Hepatocyte (in vitro differentiated cells): Measurements from ENCODE around the gene IL34.

Experiments
- EZH2 ChIP-seq: fragments of 200-600 bp; sonication (generic); IDR thresholded peaks from 2 replicates; pipeline ENCODE4 v1.6.1; 2016; ENCODE audit warnings: antibody characterized with exemption, mild to moderate bottlenecking, borderline replicate concordance
- EZH2phosphoT487 ChIP-seq: fragments of 200-600 bp; sonication (generic); IDR thresholded peaks from one replicate; pipeline ENCODE4 v1.6.1; 2018; ENCODE audit warnings: antibody characterized with exemption, mild to moderate bottlenecking, low read depth, moderate library complexity; ENCODE audit not compliant: unreplicated experiment, severe bottlenecking
- TF ChIP-seq, protein P1 (sequence below): fragments of 200-600 bp; sonication (generic); IDR thresholded peaks from 2 replicates; pipeline ENCODE4 v1.5.1; 2016; ENCODE audit warnings: antibody characterized with exemption, mild to moderate bottlenecking; ENCODE audit not compliant: poor library complexity

DNA sequence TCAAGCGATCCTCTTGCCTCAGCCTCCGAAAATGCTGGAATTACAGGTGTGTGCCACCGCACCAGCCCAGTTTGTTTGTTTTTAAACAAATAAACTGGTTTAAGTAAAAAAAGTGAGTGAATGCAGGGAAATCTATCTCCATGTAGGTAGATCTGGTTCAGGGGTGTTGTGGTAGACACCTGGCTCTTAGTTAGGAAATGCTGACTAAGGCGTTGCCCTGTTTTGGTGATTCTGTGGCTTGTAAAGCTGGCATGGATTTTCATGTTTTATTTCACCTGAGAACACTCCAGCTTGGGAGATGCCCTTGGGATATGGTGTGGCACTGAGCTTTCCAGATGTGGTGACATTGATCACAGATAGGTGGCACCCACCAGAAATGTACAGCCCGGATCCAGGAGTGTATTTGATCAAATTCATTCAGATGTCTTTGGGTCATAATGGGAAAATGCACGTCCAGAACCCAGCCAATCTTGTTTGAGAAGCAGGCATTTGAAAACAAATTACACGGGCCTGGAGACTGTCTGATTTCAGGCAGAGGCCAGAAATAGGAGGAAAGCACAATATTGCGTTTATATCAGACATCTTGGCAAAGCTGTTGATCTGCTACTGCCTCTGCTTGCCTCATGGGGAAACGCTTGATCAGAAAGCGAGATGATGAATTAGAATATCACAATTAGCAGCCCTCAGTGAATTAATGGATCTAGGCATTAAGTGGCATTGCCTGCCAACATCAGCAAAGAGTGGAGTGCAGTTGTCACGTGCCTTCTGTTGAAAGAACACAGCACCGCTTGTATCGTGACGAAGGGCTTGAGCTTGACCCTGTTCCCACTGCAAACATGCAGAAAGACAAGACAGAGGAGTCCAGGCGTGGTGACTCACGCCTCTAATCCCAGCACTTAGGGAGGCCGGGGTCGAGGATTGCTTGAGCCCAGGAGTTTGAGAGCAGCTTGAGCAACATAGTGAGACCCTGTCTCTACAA lies 7.3 kb upstream of the IL34 start:
- TF ChIP-seq, protein P1, sequence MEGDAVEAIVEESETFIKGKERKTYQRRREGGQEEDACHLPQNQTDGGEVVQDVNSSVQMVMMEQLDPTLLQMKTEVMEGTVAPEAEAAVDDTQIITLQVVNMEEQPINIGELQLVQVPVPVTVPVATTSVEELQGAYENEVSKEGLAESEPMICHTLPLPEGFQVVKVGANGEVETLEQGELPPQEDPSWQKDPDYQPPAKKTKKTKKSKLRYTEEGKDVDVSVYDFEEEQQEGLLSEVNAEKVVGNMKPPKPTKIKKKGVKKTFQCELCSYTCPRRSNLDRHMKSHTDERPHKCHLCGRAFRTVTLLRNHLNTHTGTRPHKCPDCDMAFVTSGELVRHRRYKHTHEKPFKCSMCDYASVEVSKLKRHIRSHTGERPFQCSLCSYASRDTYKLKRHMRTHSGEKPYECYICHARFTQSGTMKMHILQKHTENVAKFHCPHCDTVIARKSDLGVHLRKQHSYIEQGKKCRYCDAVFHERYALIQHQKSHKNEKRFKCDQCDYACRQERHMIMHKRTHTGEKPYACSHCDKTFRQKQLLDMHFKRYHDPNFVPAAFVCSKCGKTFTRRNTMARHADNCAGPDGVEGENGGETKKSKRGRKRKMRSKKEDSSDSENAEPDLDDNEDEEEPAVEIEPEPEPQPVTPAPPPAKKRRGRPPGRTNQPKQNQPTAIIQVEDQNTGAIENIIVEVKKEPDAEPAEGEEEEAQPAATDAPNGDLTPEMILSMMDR = no peak
- TF ChIP-seq EZH2 (no peak), EZH2phosphoT487 (no peak)
